Mammary epithelial cell (primary cell): Measurements from ENCODE around the gene RHBDL1.

Experiments used
- CTCF ChIP-seq, 2 donors: IDR thresholded peaks in 1 of 2; conservative IDR thresholded peaks in 1 of 2; 2 replicates each; pipeline ENCODE4 v1.5.1; 2011 to 2012; ENCODE audit warnings: inconsistent platforms in 2 of 2, low read length in 2 of 2, mild to moderate bottlenecking in 2 of 2, control low read depth in 1 of 2, low read depth in 1 of 2; ENCODE audit not compliant: insufficient read depth in 1 of 2; ENCODE audit errors: extremely low read depth in 1 of 2
- EZH2 ChIP-seq: IDR thresholded peaks from 2 replicates; pipeline ENCODE4 v1.6.1; 2012; ENCODE audit warnings: low read length, inconsistent platforms, borderline replicate concordance

- TF ChIP-seq CTCF (conservative IDR thresholded peaks at IDR 0.05 in 1 of 2, IDR thresholded peaks at IDR 0.05 in 1 of 2; ENCODE audit: extremely low read depth in 1 of 2, insufficient read depth in 1 of 2, low read depth in 1 of 2, low read length in 2 of 2), result peak; percentile 72 to 88
- TF ChIP-seq EZH2, result no peak
Measured at GRCh38 chr16:711548-712320, 36.3 kb downstream of the RHBDL1 start.
